HEK293T (cell line): ENCODE results near the gene MS4A4A.

Experiments used
- ARNT ChIP-seq: fragments of 450-650 bp; IDR thresholded peaks from 2 replicates; pipeline ENCODE4 v1.6.1; 2017; ENCODE audit warnings: mild to moderate bottlenecking
- FOXA1 ChIP-seq: fragments of 450-650 bp; IDR thresholded peaks from 2 replicates; pipeline ENCODE4 v1.6.1; 2016; ENCODE audit warnings: mild to moderate bottlenecking
- FOXM1 ChIP-seq: fragments of 450-650 bp; IDR thresholded peaks from 2 replicates; pipeline ENCODE4 v1.6.1; 2017; ENCODE audit warnings: mild to moderate bottlenecking, borderline replicate concordance
- PKNOX1 ChIP-seq: fragments of 450-650 bp; IDR thresholded peaks from 2 replicates; pipeline ENCODE4 v1.6.1; 2016

- TF ChIP-seq FOXM1 (no peak), PKNOX1 (no peak), ARNT (no peak), FOXA1 (no peak)
Measured at GRCh38 chr11:60321051-60321450, 40.6 kb downstream of the MS4A4A start.
